ENCODE results near the gene RWDD1. TPM values are rescaled to one million over a fixed set of nuclear protein-coding genes. Genes with fewer than 3 reads are reported as not detected.

Gene RWDD1
- total RNA-seq, 1 experiment from 2014 or later: 66.2 TPM

GRCh38 chr6:116543149-116543548 lies 28.2 kb upstream of the RWDD1 start:
- no peaks in the 10 kb centered on the region for H3K4me1 ChIP-seq (replicated peaks)
- H3K9me3 ChIP-seq (replicated peaks): no peaks in the 10 kb centered on the region
- H3K27me3 ChIP-seq (replicated peaks): no peaks in the 10 kb centered on the region; the same call in 1 of the 2 replicates
- H3K4me3 ChIP-seq: no peak overlapping the region
- no peaks in the 10 kb centered on the region for H3K36me3 ChIP-seq
- no peak for DNase-seq (ENCODE audit: low read depth in 1 of 2, low spot score in 2 of 2)
- H3K27ac ChIP-seq: no peak overlapping the region

GRCh38 chr6:116545651-116546050 lies 25.7 kb upstream of the RWDD1 start, which contains the start of gene TRAPPC3L:
Gene TRAPPC3L (minus strand): TSS chr6:116545684. CDS start chr6:116545514, 170 bp downstream.
- Histone ChIP-seq H3K27ac (no peak within 1 kb of the TSS), H3K4me3 (no peak within 1 kb of the TSS), H3K36me3 (no peaks in the 10 kb centered on the region), H3K9me3 (replicated peaks) (no peaks in the 10 kb centered on the region), H3K27me3 (replicated peaks) (no peaks in the 10 kb centered on the region), H3K4me1 (replicated peaks) (no peaks in the 10 kb centered on the region)
- no peak for DNase-seq (ENCODE audit: low read depth in 1 of 2, low spot score in 2 of 2)

- Histone ChIP-seq H3K9me3 (replicated peaks) (no peaks in the 10 kb centered on the region), H3K4me3 (no peak overlapping the region), H3K27me3 (replicated peaks) (no peaks in the 10 kb centered on the region), H3K27ac (no peak overlapping the region), H3K4me1 (replicated peaks) (no peaks in the 10 kb centered on the region), H3K36me3 (no peaks in the 10 kb centered on the region)
- no peak for DNase-seq (ENCODE audit: low read depth in 1 of 2, low spot score in 2 of 2)
Observed at GRCh38 chr6:116547358-116547757, 23.9 kb upstream of the RWDD1 start.

GRCh38 chr6:116550796-116551195 lies 20.5 kb upstream of the RWDD1 start:
- Histone ChIP-seq H3K36me3 (no peaks in the 10 kb centered on the region), H3K4me1 (replicated peaks) (peaks cover 5% of the 10 kb centered on the region), H3K9me3 (replicated peaks) (no peaks in the 10 kb centered on the region), H3K4me3 (no peak overlapping the region), H3K27me3 (replicated peaks) (no peaks in the 10 kb centered on the region), H3K27ac (no peak overlapping the region)
- DNase-seq (ENCODE audit: low read depth in 1 of 2, low spot score in 2 of 2): no peak

GRCh38 chr6:116553451-116553850 lies 17.9 kb upstream of the RWDD1 start, which contains the start of gene CALHM4:
Gene CALHM4 (plus strand): TSS chr6:116553751. CDS start chr6:116553794, 43 bp downstream.
- Histone ChIP-seq H3K9me3 (replicated peaks) (no peaks in the 10 kb centered on the region), H3K36me3 (no peaks in the 10 kb centered on the region), H3K4me1 (replicated peaks) (peaks cover 30% of the 10 kb centered on the region), H3K27me3 (replicated peaks) (no peaks in the 10 kb centered on the region), H3K27ac (no peak within 1 kb of the TSS), H3K4me3 (no peak within 1 kb of the TSS)
- DNase-seq (ENCODE audit: low read depth in 1 of 2, low spot score in 2 of 2): no peak

- Histone ChIP-seq H3K27me3 (replicated peaks) (no peaks in the 10 kb centered on the region), H3K4me3 (no peak overlapping the region), H3K4me1 (replicated peaks) (peaks cover 32% of the 10 kb centered on the region), H3K9me3 (replicated peaks) (no peaks in the 10 kb centered on the region), H3K36me3 (no peaks in the 10 kb centered on the region), H3K27ac (peak overlapping the region; percentile 64)
- DNase-seq (ENCODE audit: low read depth in 1 of 2, low spot score in 2 of 2): peak in 1 of 2 experiments; percentile 66
Observed at GRCh38 chr6:116556065-116556464, 15.2 kb upstream of the RWDD1 start.

GRCh38 chr6:116556814-116557415 lies 14.4 kb upstream of the RWDD1 start:
- Histone ChIP-seq H3K4me1 (replicated peaks) (peaks cover 32% of the 10 kb centered on the region), H3K27me3 (replicated peaks) (no peaks in the 10 kb centered on the region), H3K4me3 (no peak overlapping the region), H3K9me3 (replicated peaks) (no peaks in the 10 kb centered on the region), H3K36me3 (no peaks in the 10 kb centered on the region), H3K27ac (peak overlapping the region; percentile 64)
- DNase-seq (ENCODE audit: low read depth in 1 of 2, low spot score in 2 of 2): no peak

GRCh38 chr6:116557893-116558292 lies 13.4 kb upstream of the RWDD1 start:
- no peaks in the 10 kb centered on the region for H3K9me3 ChIP-seq (replicated peaks)
- no peak overlapping the region for H3K4me3 ChIP-seq
- no peaks in the 10 kb centered on the region for H3K36me3 ChIP-seq
- no peaks in the 10 kb centered on the region for H3K27me3 ChIP-seq (replicated peaks)
- H3K4me1 ChIP-seq (replicated peaks): peaks cover 32% of the 10 kb centered on the region
- DNase-seq (ENCODE audit: low read depth in 1 of 2, low spot score in 2 of 2): peak; percentile 80
- H3K27ac ChIP-seq: 0 out of 2 replicates have a peak overlapping the region, but pooled peaks have one; percentile 1

- Histone ChIP-seq H3K36me3 (no peaks in the 10 kb centered on the region), H3K4me1 (replicated peaks) (peaks cover 46% of the 10 kb centered on the region), H3K27me3 (replicated peaks) (no peaks in the 10 kb centered on the region), H3K4me3 (no peak overlapping the region), H3K27ac (no peak overlapping the region), H3K9me3 (replicated peaks) (no peaks in the 10 kb centered on the region)
- no peak for DNase-seq (ENCODE audit: low read depth in 1 of 2, low spot score in 2 of 2)
Observed at GRCh38 chr6:116560130-116560529, 11.2 kb upstream of the RWDD1 start.

- Histone ChIP-seq H3K27ac (no peak overlapping the region), H3K4me1 (replicated peaks) (peaks cover 34% of the 10 kb centered on the region), H3K36me3 (no peaks in the 10 kb centered on the region), H3K27me3 (replicated peaks) (no peaks in the 10 kb centered on the region), H3K9me3 (replicated peaks) (no peaks in the 10 kb centered on the region), H3K4me3 (no peak overlapping the region)
- peak; percentile 60 to 65 for DNase-seq (ENCODE audit: low read depth in 1 of 2, low spot score in 2 of 2)
Observed at GRCh38 chr6:116561377-116562018, 9.8 kb upstream of the RWDD1 start.

GRCh38 chr6:116562019-116562403 lies 9.3 kb upstream of the RWDD1 start:
- no peak for DNase-seq (ENCODE audit: low read depth in 1 of 2, low spot score in 2 of 2)
- no peak overlapping the region for H3K4me3 ChIP-seq
- no peaks in the 10 kb centered on the region for H3K36me3 ChIP-seq
- H3K27me3 ChIP-seq (replicated peaks): no peaks in the 10 kb centered on the region
- H3K9me3 ChIP-seq (replicated peaks): no peaks in the 10 kb centered on the region
- peaks cover 31% of the 10 kb centered on the region for H3K4me1 ChIP-seq (replicated peaks)
- no peak overlapping the region for H3K27ac ChIP-seq

- Histone ChIP-seq H3K36me3 (no peaks in the 10 kb centered on the region), H3K4me1 (replicated peaks) (peaks cover 25% of the 10 kb centered on the region), H3K27me3 (replicated peaks) (no peaks in the 10 kb centered on the region), H3K4me3 (no peak overlapping the region), H3K27ac (no peak overlapping the region), H3K9me3 (replicated peaks) (no peaks in the 10 kb centered on the region)
- DNase-seq (ENCODE audit: low read depth in 1 of 2, low spot score in 2 of 2): no peak
Observed at GRCh38 chr6:116562614-116563013, 8.7 kb upstream of the RWDD1 start.

- peaks cover 14% of the 10 kb centered on the region for H3K4me1 ChIP-seq (replicated peaks)
- no peak overlapping the region for H3K27ac ChIP-seq
- no peaks in the 10 kb centered on the region for H3K9me3 ChIP-seq (replicated peaks)
- H3K4me3 ChIP-seq: no peak overlapping the region
- no peaks in the 10 kb centered on the region for H3K27me3 ChIP-seq (replicated peaks)
- H3K36me3 ChIP-seq: no peaks in the 10 kb centered on the region
- DNase-seq (ENCODE audit: low read depth in 1 of 2, low spot score in 2 of 2): no peak
Observed at GRCh38 chr6:116563830-116564229, 7.5 kb upstream of the RWDD1 start.

- DNase-seq (ENCODE audit: low read depth in 1 of 2, low spot score in 2 of 2): peak in 1 of 2 experiments; percentile 16
- Histone ChIP-seq H3K9me3 (replicated peaks) (no peaks in the 10 kb centered on the region), H3K36me3 (no peaks in the 10 kb centered on the region), H3K27ac (no peak overlapping the region), H3K27me3 (replicated peaks) (no peaks in the 10 kb centered on the region), H3K4me3 (no peak overlapping the region), H3K4me1 (replicated peaks) (peaks cover 14% of the 10 kb centered on the region)
Observed at GRCh38 chr6:116564311-116564710, 7.0 kb upstream of the RWDD1 start.
